Naive thymus-derived CD4-positive, alpha-beta T cell (primary cell): ENCODE results near the gene AATF. TPM values are rescaled to one million over a fixed set of nuclear protein-coding genes. Genes with fewer than 3 reads are reported as not detected.

ENCODE experiments used
- ATAC-seq: fragments of 150-1000 bp; cut with Tn5 transposase; 2 replicates; pipeline ENCODE4 v1.10.0; 2021; ENCODE audit warnings: mild to moderate bottlenecking, moderate library complexity
- CTCF ChIA-PET: fragments of 350-600 bp; sonication (Branson Sonifier 250); formaldehyde crosslinking; loops from one replicate; lab custom pipeline; 2021; ENCODE audit warnings: antibody characterized with exemption; lab: Charles Lee
- POLR2A ChIA-PET: fragments of 350-600 bp; sonication (Branson Sonifier 250); formaldehyde crosslinking; loops from one replicate; lab custom pipeline; 2021; ENCODE audit warnings: antibody characterized with exemption, inconsistent platforms; lab: Charles Lee
- DNase-seq, 9 donors: peaks; one replicate each; pipeline versions ENCODE4 v3.0.0 to v3.0.0-alpha.2; 2020 to 2022; ENCODE audit warnings: mixed read lengths in 1 of 9
- H3K27ac ChIP-seq: one replicate; pipeline ENCODE4 v1.7.0; 2013; ENCODE audit warnings: mild to moderate bottlenecking, low read depth, low read length, moderate library complexity
- H3K27me3 ChIP-seq, 2 donors: one replicate each; pipeline ENCODE4 v1.7.0; 2013; ENCODE audit warnings: low read length in 2 of 2, mild to moderate bottlenecking in 2 of 2, moderate library complexity in 2 of 2; ENCODE audit not compliant: control insufficient read depth in 2 of 2, insufficient read depth in 2 of 2
- H3K36me3 ChIP-seq, 3 experiments: 1 replicate in 2 of 3; 2 replicates in 1 of 3; pipeline ENCODE4 v1.7.0; 2013; ENCODE audit warnings: low read length in 3 of 3, mild to moderate bottlenecking in 3 of 3, moderate library complexity in 1 of 3; ENCODE audit not compliant: insufficient read depth in 3 of 3, control insufficient read depth in 2 of 3
- H3K4me1 ChIP-seq, 2 donors: one replicate each; pipeline ENCODE4 v1.7.0; 2013; ENCODE audit warnings: low read length in 2 of 2, mild to moderate bottlenecking in 2 of 2, moderate library complexity in 1 of 2; ENCODE audit not compliant: control insufficient read depth in 2 of 2, insufficient read depth in 2 of 2
- H3K4me3 ChIP-seq: 2 replicates; pipeline ENCODE4 v1.7.0; 2013; ENCODE audit warnings: mild to moderate bottlenecking, low read length
- H3K9me3 ChIP-seq, 3 experiments: 1 replicate in 2 of 3; 2 replicates in 1 of 3; pipeline ENCODE4 v1.7.0; 2013; ENCODE audit warnings: low read length in 3 of 3; ENCODE audit not compliant: control insufficient read depth in 2 of 3
- H3K27ac Mint-ChIP-seq, 9 donors: one replicate each; pipeline ENCODE4 v1.8.0; 2020 to 2022; ENCODE audit warnings: mixed read lengths in 9 of 9, mild to moderate bottlenecking in 8 of 9, moderate library complexity in 5 of 9, inconsistent platforms in 2 of 9
- H3K27me3 Mint-ChIP-seq, 5 donors: one replicate each; pipeline ENCODE4 v1.8.0; 2021 to 2022; ENCODE audit warnings: mixed read lengths in 5 of 5, mild to moderate bottlenecking in 1 of 5
- H3K36me3 Mint-ChIP-seq, 5 donors: one replicate each; pipeline ENCODE4 v1.8.0; 2020 to 2022; ENCODE audit warnings: mixed read lengths in 5 of 5, mild to moderate bottlenecking in 3 of 5, inconsistent platforms in 1 of 5
- H3K4me1 Mint-ChIP-seq, 7 donors: one replicate each; pipeline ENCODE4 v1.8.0; 2020 to 2022; ENCODE audit warnings: mixed read lengths in 7 of 7, mild to moderate bottlenecking in 3 of 7, inconsistent platforms in 1 of 7
- H3K4me3 Mint-ChIP-seq, 10 donors: one replicate each; pipeline ENCODE4 v1.8.0; 2020 to 2022; ENCODE audit warnings: mild to moderate bottlenecking in 10 of 10, mixed read lengths in 10 of 10, moderate library complexity in 6 of 10, inconsistent platforms in 2 of 10
- H3K9me3 Mint-ChIP-seq, 11 donors: one replicate each; pipeline ENCODE4 v1.8.0; 2020 to 2022; ENCODE audit warnings: mixed read lengths in 11 of 11, mild to moderate bottlenecking in 4 of 11, inconsistent platforms in 1 of 11, moderate library complexity in 1 of 11
- intact Hi-C, 2 donors: fragments of 100-400 bp; cut with micrococcal nuclease; formaldehyde crosslinking; loops; one replicate each; pipeline ENCODE4 v1.15.1; 2023
- polyA plus RNA-seq, 2 donors: library from polyadenylated mRNA; unstranded; fragments of 300-500 nt; fragmentation: Illumina TruSeq; gene quantifications; one replicate each; pipeline ENCODE4 v1.2.3, GENCODE V29; 2021
- total RNA-seq, 6 experiments: library from RNA in 5 of 6; stranded (reverse) in 5 of 6; gene quantifications; 1 replicate in 5 of 6; 2 replicates in 1 of 6; pipeline ENCODE4 v1.2.3 and lab custom pipeline; 2021 to 2026

Gene AATF
- total and polyA plus RNA-seq, 7 experiments from 2014 or later, result 39.7 to 97.1 (median 60.8) TPM

DNA sequence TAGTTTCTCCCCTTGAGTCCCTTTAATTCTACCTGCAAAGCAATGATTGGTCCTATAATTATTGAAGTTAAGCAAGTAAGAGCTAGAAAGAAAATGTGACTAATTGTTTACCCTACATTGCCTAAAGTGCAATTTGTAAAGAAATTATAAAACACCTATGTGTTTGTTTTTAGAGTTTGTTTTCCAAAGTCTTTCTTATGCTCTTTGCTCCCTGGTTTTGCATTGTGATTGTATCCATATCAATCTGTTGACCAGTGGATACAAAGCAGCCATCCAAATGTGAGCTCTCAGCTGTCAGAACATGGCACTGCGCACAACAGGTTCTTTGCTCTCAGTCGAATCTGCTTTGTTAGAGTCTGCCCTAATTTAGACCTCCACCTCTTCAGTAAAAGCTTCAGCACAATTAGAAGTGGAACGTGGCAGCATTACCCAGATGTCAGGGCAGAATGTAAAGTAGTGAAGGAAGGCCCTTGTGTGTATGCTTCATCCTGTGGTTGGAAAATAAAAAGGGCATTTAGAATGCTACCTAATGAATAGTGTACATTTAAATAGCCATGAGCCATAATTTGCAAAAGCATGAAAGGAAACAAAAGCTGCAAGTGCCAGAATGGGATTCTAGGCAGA is 70.5 kb downstream of the AATF start:
- Mint-ChIP-seq H3K4me1 (peaks cover 0 to 15% (median 6%) of the 10 kb centered on the region in 7 donors), H3K27ac (no peak overlapping the region), H3K9me3 (no peaks in the 10 kb centered on the region), H3K4me3 (no peak overlapping the region), H3K27me3 (no peaks in the 10 kb centered on the region), H3K36me3 (peaks cover 3 to 48% (median 10%) of the 10 kb centered on the region in 5 donors)
- POLR2A ChIA-PET, result no interaction called here
- Histone ChIP-seq H3K9me3 (no peaks in the 10 kb centered on the region), H3K4me3 (no peak overlapping the region), H3K27ac (no peak overlapping the region), H3K27me3 (no peaks in the 10 kb centered on the region), H3K4me1 (no peaks in the 10 kb centered on the region), H3K36me3 (peaks cover 0 to 26% (median 11%) of the 10 kb centered on the region in 3 experiments)
- CTCF ChIA-PET, result interaction anchor here (0.6 kb wide), 1 partner anchor 21 kb away, joined by 3 read pairs; no protein-coding TSS in a partner anchor
- no peak for DNase-seq
- intact Hi-C loops, result no loop called here
- no peak for ATAC-seq

DNA sequence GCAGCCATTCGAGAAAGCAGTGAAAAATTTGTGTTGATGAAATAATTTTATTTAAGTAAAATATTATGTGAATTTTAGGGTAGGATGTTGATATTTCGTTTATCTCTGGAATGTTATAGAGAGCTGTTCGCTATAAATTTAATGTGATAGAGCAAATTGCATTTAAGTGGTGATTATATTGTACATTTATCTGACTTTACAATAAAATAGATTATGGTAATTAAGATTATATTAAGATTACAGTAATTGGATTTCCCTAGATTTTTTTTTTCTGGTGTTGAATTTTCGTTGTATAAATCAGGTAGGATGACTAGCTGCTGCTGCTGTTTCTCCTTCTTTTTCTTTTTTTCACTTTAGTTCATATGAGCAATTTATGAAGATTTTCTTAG is 71.0 kb downstream of the AATF start:
- Histone ChIP-seq H3K36me3 (peaks cover 0 to 29% (median 11%) of the 10 kb centered on the region in 3 experiments), H3K27me3 (no peaks in the 10 kb centered on the region), H3K27ac (no peak overlapping the region), H3K4me3 (no peak overlapping the region), H3K9me3 (no peaks in the 10 kb centered on the region), H3K4me1 (no peaks in the 10 kb centered on the region)
- no peak overlapping the region for H3K27ac Mint-ChIP-seq
- peaks cover 3 to 47% (median 10%) of the 10 kb centered on the region in 5 donors for H3K36me3 Mint-ChIP-seq
- ChIA-PET POLR2A (no interaction called here), CTCF (interaction anchor here (0.6 kb wide), 1 partner anchor 21 kb away, joined by 3 read pairs; no protein-coding TSS in a partner anchor)
- DNase-seq (no peak), ATAC-seq (no peak)
- H3K4me1 Mint-ChIP-seq, result peaks cover 0 to 10% (median 6%) of the 10 kb centered on the region in 7 donors
- H3K9me3 Mint-ChIP-seq, result no peaks in the 10 kb centered on the region
- no peaks in the 10 kb centered on the region for H3K27me3 Mint-ChIP-seq
- H3K4me3 Mint-ChIP-seq, result no peak overlapping the region
- intact Hi-C loops, result no loop called here

DNA sequence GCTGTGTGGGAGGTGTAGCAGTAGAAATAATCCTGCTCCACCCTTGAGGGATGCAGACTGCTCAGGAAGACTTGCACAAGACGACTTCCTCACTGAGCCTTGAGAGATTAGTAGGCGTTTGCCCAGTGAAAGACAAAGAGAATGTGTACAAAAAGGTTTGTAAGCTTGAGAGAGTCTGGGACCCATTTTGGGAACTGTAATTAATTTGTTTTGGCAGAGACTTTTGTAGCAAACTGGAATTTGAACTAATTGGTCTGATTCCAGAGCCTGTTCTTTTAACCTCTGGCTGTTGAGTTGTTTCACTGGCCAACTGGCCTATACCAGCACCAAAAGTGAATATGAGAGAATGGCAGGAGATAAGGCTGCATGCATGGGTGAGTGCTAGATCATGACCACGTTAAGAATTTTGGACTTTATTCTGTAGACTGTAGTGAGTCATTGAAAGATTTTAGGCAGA is 75.5 kb downstream of the AATF start:
- Histone ChIP-seq H3K4me3 (no peak overlapping the region), H3K27me3 (no peaks in the 10 kb centered on the region), H3K9me3 (no peaks in the 10 kb centered on the region), H3K4me1 (no peaks in the 10 kb centered on the region), H3K27ac (no peak overlapping the region), H3K36me3 (peaks cover 0 to 23% (median 11%) of the 10 kb centered on the region in 3 experiments)
- no peaks in the 10 kb centered on the region for H3K27me3 Mint-ChIP-seq
- H3K27ac Mint-ChIP-seq, result peak overlapping the region in 3 of 9 donors; percentile 6 to 57 (median 14)
- H3K4me3 Mint-ChIP-seq, result no peak overlapping the region
- H3K4me1 Mint-ChIP-seq, result peaks cover 0 to 25% (median 6%) of the 10 kb centered on the region in 7 donors
- intact Hi-C loops, result no loop called here
- H3K36me3 Mint-ChIP-seq, result peaks cover 6 to 38% (median 10%) of the 10 kb centered on the region in 5 donors
- H3K9me3 Mint-ChIP-seq, result no peaks in the 10 kb centered on the region
- POLR2A ChIA-PET, result no interaction called here
- CTCF ChIA-PET, result no interaction called here
- no peak for ATAC-seq
- no peak for DNase-seq

DNA sequence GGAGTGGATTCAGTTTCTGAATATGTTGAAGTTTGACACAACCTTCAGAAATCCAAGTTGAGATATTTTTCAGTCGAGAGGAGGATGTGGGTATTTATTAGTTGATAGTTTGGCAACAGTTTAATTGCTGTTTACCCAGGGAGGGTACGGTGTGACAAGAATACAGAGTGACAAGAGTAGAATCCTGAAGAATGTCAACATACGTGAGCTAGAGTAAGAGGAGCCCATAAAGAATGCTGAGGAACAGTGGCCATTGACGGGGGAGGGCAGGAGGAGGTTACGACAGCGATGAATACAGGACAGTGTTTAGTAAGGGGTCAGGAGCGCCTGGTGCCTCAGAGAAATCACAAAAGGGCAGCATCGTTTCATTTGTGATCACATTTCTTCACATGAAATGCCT is 76.5 kb downstream of the AATF start:
- ATAC-seq (no peak), DNase-seq (no peak)
- Histone ChIP-seq H3K4me3 (no peak overlapping the region), H3K4me1 (no peaks in the 10 kb centered on the region), H3K36me3 (peaks cover 0 to 19% (median 11%) of the 10 kb centered on the region in 3 experiments), H3K27me3 (no peaks in the 10 kb centered on the region), H3K27ac (no peak overlapping the region), H3K9me3 (no peaks in the 10 kb centered on the region)
- Mint-ChIP-seq H3K4me3 (no peak overlapping the region), H3K27me3 (no peaks in the 10 kb centered on the region), H3K36me3 (peaks cover 6 to 34% (median 10%) of the 10 kb centered on the region in 5 donors), H3K4me1 (peaks cover 0 to 25% (median 6%) of the 10 kb centered on the region in 7 donors), H3K27ac (peak overlapping the region in 4 of 9 donors; percentile 2 to 13 (median 8)), H3K9me3 (no peaks in the 10 kb centered on the region)
- CTCF ChIA-PET, result no interaction called here
- intact Hi-C loops, result no loop called here
- POLR2A ChIA-PET, result no interaction called here

DNA sequence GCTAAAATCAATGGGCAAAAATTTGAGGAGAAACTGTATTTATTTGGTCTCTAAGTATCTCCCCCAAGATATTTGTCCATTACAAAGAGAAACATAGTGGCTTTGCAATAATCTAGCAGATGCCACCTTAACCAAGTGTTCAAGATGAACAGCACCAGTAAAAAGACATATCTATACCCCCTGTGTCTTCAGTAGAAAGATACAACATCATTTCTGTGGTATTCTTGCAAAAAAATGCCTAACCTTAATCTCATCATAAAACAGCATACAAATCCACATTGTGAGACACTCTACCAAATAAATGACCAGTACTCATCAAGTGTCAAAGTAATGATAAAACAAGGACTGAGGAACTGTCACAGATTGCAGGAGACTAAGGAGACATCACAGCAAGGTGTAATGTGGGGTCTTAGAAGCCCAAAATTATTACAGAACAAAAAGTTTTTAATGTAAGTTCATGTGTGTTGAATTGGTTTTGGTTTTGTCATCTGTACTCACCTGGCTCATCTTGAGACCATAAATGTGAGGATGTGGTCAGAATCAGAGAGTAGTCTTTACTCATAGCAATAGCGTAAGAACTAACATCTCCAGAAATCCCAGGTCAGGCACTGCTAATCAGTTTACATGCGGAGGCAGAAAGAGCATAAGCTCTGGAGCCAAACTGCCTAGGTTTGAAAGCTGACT is 77.2 kb downstream of the AATF start:
- H3K36me3 Mint-ChIP-seq, result peaks cover 6 to 35% (median 11%) of the 10 kb centered on the region in 5 donors
- CTCF ChIA-PET, result no interaction called here
- H3K4me3 ChIP-seq, result no peak overlapping the region
- H3K9me3 Mint-ChIP-seq, result no peaks in the 10 kb centered on the region
- H3K4me1 Mint-ChIP-seq, result peaks cover 0 to 25% (median 6%) of the 10 kb centered on the region in 7 donors
- H3K9me3 ChIP-seq, result no peaks in the 10 kb centered on the region
- intact Hi-C loops, result no loop called here
- H3K27ac ChIP-seq, result no peak overlapping the region
- POLR2A ChIA-PET, result interaction anchor here (0.8 kb wide), 1 partner anchor 1429 kb away, joined by 3 read pairs; no protein-coding TSS in a partner anchor
- H3K27me3 Mint-ChIP-seq, result no peaks in the 10 kb centered on the region
- H3K27me3 ChIP-seq, result no peaks in the 10 kb centered on the region
- H3K27ac Mint-ChIP-seq, result peak overlapping the region in 1 of 9 donors; percentile 13
- no peaks in the 10 kb centered on the region for H3K4me1 ChIP-seq
- no peak for DNase-seq
- H3K36me3 ChIP-seq, result peaks cover 0 to 26% (median 11%) of the 10 kb centered on the region in 3 experiments
- no peak for ATAC-seq
- H3K4me3 Mint-ChIP-seq, result no peak overlapping the region

DNA sequence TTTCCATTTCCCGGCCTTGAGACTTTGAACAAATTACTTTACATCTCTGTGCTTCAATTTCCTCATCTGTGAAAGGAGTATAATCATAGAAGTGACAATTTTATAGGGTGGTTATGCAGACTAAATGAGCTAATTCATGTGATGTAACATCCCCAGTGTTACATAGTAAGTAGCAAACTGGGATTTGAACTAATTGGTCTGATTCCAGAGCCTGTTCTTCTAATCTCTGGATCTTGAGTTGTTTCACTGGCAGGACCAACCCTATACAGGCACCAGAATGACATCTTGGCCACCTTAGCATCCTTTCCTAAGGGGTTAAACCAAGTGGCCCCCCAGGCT is 77.7 kb downstream of the AATF start:
- Histone ChIP-seq H3K9me3 (no peaks in the 10 kb centered on the region), H3K4me1 (no peaks in the 10 kb centered on the region), H3K27me3 (no peaks in the 10 kb centered on the region), H3K27ac (no peak overlapping the region), H3K36me3 (peaks cover 4 to 31% (median 11%) of the 10 kb centered on the region in 3 experiments), H3K4me3 (no peak overlapping the region)
- Mint-ChIP-seq H3K27ac (peak overlapping the region in 1 of 9 donors; percentile 14), H3K4me3 (no peak overlapping the region), H3K36me3 (peaks cover 8 to 39% (median 13%) of the 10 kb centered on the region in 5 donors), H3K4me1 (peaks cover 0 to 25% (median 8%) of the 10 kb centered on the region in 7 donors), H3K9me3 (no peaks in the 10 kb centered on the region), H3K27me3 (no peaks in the 10 kb centered on the region)
- CTCF ChIA-PET, result no interaction called here
- POLR2A ChIA-PET, result interaction anchor here (0.8 kb wide), 1 partner anchor 1430 kb away, joined by 3 read pairs; no protein-coding TSS in a partner anchor
- ATAC-seq (no peak), DNase-seq (no peak)
- intact Hi-C loops, result no loop called here
